Uterus (tissue), 4 donors: ENCODE data around the gene DOCK4. TPM values are rescaled to one million over a fixed set of nuclear protein-coding genes. Genes with fewer than 3 reads are reported as not detected.
"Not testable (repeated sequence)": the region's sequence is repeated elsewhere in the genome, so short reads cannot be mapped to it uniquely, and the experiment has no call there.

Experiments used
- DNase-seq, 2 donors: peaks; one replicate each; pipeline ENCODE4 v3.0.0-alpha.2; 2019 to 2020
- H3K27ac ChIP-seq, 2 donors: fragments of 200-600 bp; sonication (generic); 1 replicate in 1 of 2; 2 replicates in 1 of 2; pipeline ENCODE4 v1.5.1; 2016 to 2018
- H3K27me3 ChIP-seq, 2 donors: fragments of 200-600 bp; sonication (generic); one replicate each; pipeline ENCODE4 v1.5.1; 2018 to 2019; ENCODE audit warnings: control low read depth in 1 of 2
- H3K36me3 ChIP-seq, 2 donors: fragments of 200-600 bp; sonication (generic); one replicate each; pipeline ENCODE4 v1.5.1; 2019; ENCODE audit warnings: control low read depth in 1 of 2
- H3K4me1 ChIP-seq, 2 donors: fragments of 200-600 bp; sonication (generic); one replicate each; pipeline ENCODE4 v1.5.1; 2018 to 2019; ENCODE audit warnings: control low read depth in 1 of 2
- H3K4me3 ChIP-seq, 2 donors: fragments of 200-600 bp; sonication (generic); 1 replicate in 1 of 2; 2 replicates in 1 of 2; pipeline ENCODE4 v1.5.1; 2018 to 2019; ENCODE audit warnings: mild to moderate bottlenecking in 1 of 2
- H3K9me3 ChIP-seq, 2 donors: fragments of 200-600 bp; sonication (generic); one replicate each; pipeline ENCODE4 v1.5.1; 2019; ENCODE audit warnings: control low read depth in 1 of 2
- POLR2A ChIP-seq, 2 donors: fragments of 450-650 bp; IDR thresholded peaks; one replicate each; pipeline ENCODE4 v1.6.1; 2016; ENCODE audit warnings: antibody characterized with exemption in 2 of 2, mild to moderate bottlenecking in 1 of 2, moderate library complexity in 1 of 2
- intact Hi-C: fragments of 100-400 bp; cut with DNase I; formaldehyde crosslinking; loops from one replicate; pipeline ENCODE4 v1.15.1; 2023; ENCODE audit warnings: low total_unique reads
- total RNA-seq, 4 donors: library from RNA; depleted of rRNA in 3 of 4; stranded (reverse); fragments of >200 nt in 3 of 4; gene quantifications; one replicate each; pipeline versions ENCODE4 v1.1.0 to v1.2.4, GENCODE V29; 2014 to 2023
- TF ChIP-seq, protein P1 (sequence below), 4 experiments: fragments of 200-600 bp in 2 of 4; fragments of 450-650 bp in 2 of 4; sonication (generic) in 2 of 4; IDR thresholded peaks; one replicate each; pipeline ENCODE4 v1.5.1; 2016 to 2019; ENCODE audit warnings: antibody characterized with exemption in 4 of 4, mild to moderate bottlenecking in 2 of 4, moderate library complexity in 1 of 4
- donor health status: DM: yes; HTN: yes; CAD: no.

The DOCK4 gene
- total RNA-seq, 4 donors from 2014 or later, result 48.8 to 217 (median 72.3) TPM

GRCh38 chr7:111914291-111914690 is 291.9 kb downstream of the DOCK4 start:
- Histone ChIP-seq H3K27ac (no peak overlapping the region), H3K4me1 (no peaks in the 10 kb centered on the region), H3K36me3 (no peaks in the 10 kb centered on the region), H3K4me3 (no peak overlapping the region), H3K9me3 (no peaks in the 10 kb centered on the region), H3K27me3 (no peaks in the 10 kb centered on the region)
- TF ChIP-seq, protein P1, sequence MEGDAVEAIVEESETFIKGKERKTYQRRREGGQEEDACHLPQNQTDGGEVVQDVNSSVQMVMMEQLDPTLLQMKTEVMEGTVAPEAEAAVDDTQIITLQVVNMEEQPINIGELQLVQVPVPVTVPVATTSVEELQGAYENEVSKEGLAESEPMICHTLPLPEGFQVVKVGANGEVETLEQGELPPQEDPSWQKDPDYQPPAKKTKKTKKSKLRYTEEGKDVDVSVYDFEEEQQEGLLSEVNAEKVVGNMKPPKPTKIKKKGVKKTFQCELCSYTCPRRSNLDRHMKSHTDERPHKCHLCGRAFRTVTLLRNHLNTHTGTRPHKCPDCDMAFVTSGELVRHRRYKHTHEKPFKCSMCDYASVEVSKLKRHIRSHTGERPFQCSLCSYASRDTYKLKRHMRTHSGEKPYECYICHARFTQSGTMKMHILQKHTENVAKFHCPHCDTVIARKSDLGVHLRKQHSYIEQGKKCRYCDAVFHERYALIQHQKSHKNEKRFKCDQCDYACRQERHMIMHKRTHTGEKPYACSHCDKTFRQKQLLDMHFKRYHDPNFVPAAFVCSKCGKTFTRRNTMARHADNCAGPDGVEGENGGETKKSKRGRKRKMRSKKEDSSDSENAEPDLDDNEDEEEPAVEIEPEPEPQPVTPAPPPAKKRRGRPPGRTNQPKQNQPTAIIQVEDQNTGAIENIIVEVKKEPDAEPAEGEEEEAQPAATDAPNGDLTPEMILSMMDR (IDR thresholded peaks at IDR 0.05), result no peak
- no peak for TF ChIP-seq POLR2A (IDR thresholded peaks at IDR 0.05)
- no peak for DNase-seq
- intact Hi-C loops, result no loop called here

GRCh38 chr7:111911166-111911961 is 294.8 kb downstream of the DOCK4 start:
- H3K27me3 ChIP-seq, result no peaks in the 10 kb centered on the region
- no peak for DNase-seq
- intact Hi-C loops, result no loop called here
- no peak overlapping the region for H3K4me3 ChIP-seq
- no peaks in the 10 kb centered on the region for H3K4me1 ChIP-seq
- no peak for TF ChIP-seq POLR2A (IDR thresholded peaks at IDR 0.05)
- TF ChIP-seq, protein P1 (IDR thresholded peaks at IDR 0.05), result no peak
- no peak overlapping the region for H3K27ac ChIP-seq
- H3K36me3 ChIP-seq, result no peaks in the 10 kb centered on the region
- no peaks in the 10 kb centered on the region for H3K9me3 ChIP-seq

- no peaks in the 10 kb centered on the region for H3K9me3 ChIP-seq
- H3K4me1 ChIP-seq, result no peaks in the 10 kb centered on the region
- no peaks in the 10 kb centered on the region for H3K36me3 ChIP-seq
- H3K4me3 ChIP-seq, result no peak overlapping the region
- no peak for TF ChIP-seq POLR2A (IDR thresholded peaks at IDR 0.05)
- TF ChIP-seq, protein P1 (IDR thresholded peaks at IDR 0.05), result no peak
- no peak overlapping the region for H3K27ac ChIP-seq
- intact Hi-C loops, result no loop called here
- no peaks in the 10 kb centered on the region for H3K27me3 ChIP-seq
- DNase-seq, result no peak
Observed at GRCh38 chr7:111910656-111911055, 295.5 kb downstream of the DOCK4 start.

- H3K4me3 ChIP-seq, intact Hi-C loops, H3K27me3 ChIP-seq, DNase-seq, H3K9me3 ChIP-seq, H3K4me1 ChIP-seq, H3K36me3 ChIP-seq, H3K27ac ChIP-seq: not testable (repeated sequence)
Observed at GRCh38 chr7:111908673-111909072, 297.5 kb downstream of the DOCK4 start.

- Histone ChIP-seq H3K36me3 (no peaks in the 10 kb centered on the region), H3K27me3 (no peaks in the 10 kb centered on the region), H3K4me3 (no peak overlapping the region), H3K4me1 (no peaks in the 10 kb centered on the region), H3K27ac (no peak overlapping the region), H3K9me3 (no peaks in the 10 kb centered on the region)
- DNase-seq, result no peak
- intact Hi-C loops, result no loop called here
- no peak for TF ChIP-seq POLR2A (IDR thresholded peaks at IDR 0.05)
- TF ChIP-seq, protein P1 (IDR thresholded peaks at IDR 0.05), result no peak
Observed at GRCh38 chr7:111903797-111904196, 302.4 kb downstream of the DOCK4 start.
